T-helper 2 cell treated with Interferon-gamma antibody and Interleukin-4, amounts not matched to agents 5 μg/mL and 100 μg/mL, for 36 hours (primary cell): ENCODE measurements around the gene ACAA2.

Experiments
- DNase-seq: peaks from one replicate; pipeline ENCODE4 v3.0.0; 2021; ENCODE audit warnings: low spot score
- H3K27ac Mint-ChIP-seq: one replicate; pipeline ENCODE4 v1.8.0; 2021; ENCODE audit warnings: mild to moderate bottlenecking, mixed read lengths
- H3K27me3 Mint-ChIP-seq: one replicate; pipeline ENCODE4 v1.8.0; 2021; ENCODE audit warnings: low read depth, mixed read lengths
- H3K36me3 Mint-ChIP-seq: one replicate; pipeline ENCODE4 v1.8.0; 2021; ENCODE audit warnings: low read depth, mixed read lengths
- H3K4me1 Mint-ChIP-seq: one replicate; pipeline ENCODE4 v1.8.0; 2021; ENCODE audit warnings: low read depth, mixed read lengths
- H3K4me3 Mint-ChIP-seq: one replicate; pipeline ENCODE4 v1.8.0; 2022; ENCODE audit warnings: mild to moderate bottlenecking, moderate library complexity, mixed read lengths
- H3K9me3 Mint-ChIP-seq: one replicate; pipeline ENCODE4 v1.8.0; 2021; ENCODE audit warnings: mixed read lengths

Gene ACAA2

GRCh38 chr18:49758263-49758610 lies 55.1 kb downstream of the ACAA2 start:
- no peak overlapping the region for H3K4me3 Mint-ChIP-seq

GRCh38 chr18:49757513-49758262 lies 55.6 kb downstream of the ACAA2 start:
- DNase-seq, result no peak

More at GRCh38 chr18:49758263-49758610, 55.1 kb downstream of the ACAA2 start:
- Mint-ChIP-seq H3K27me3 (peaks cover 5% of the 10 kb centered on the region), H3K4me1 (no peaks in the 10 kb centered on the region), H3K36me3 (no peaks in the 10 kb centered on the region), H3K27ac (no peak overlapping the region), H3K9me3 (no peaks in the 10 kb centered on the region)
- DNase-seq, result no peak

GRCh38 chr18:49756671-49757362 lies 56.5 kb downstream of the ACAA2 start:
- Mint-ChIP-seq H3K27ac (no peak overlapping the region), H3K9me3 (no peaks in the 10 kb centered on the region), H3K36me3 (no peaks in the 10 kb centered on the region), H3K27me3 (peaks cover 11% of the 10 kb centered on the region), H3K4me1 (peaks cover under 1% of the 10 kb centered on the region), H3K4me3 (no peak overlapping the region)
- no peak for DNase-seq

More at GRCh38 chr18:49757513-49758262, 55.6 kb downstream of the ACAA2 start:
- Mint-ChIP-seq H3K9me3 (no peaks in the 10 kb centered on the region), H3K4me3 (no peak overlapping the region), H3K27ac (no peak overlapping the region), H3K4me1 (no peaks in the 10 kb centered on the region), H3K27me3 (peaks cover 5% of the 10 kb centered on the region), H3K36me3 (no peaks in the 10 kb centered on the region)

- no peak overlapping the region for H3K27ac Mint-ChIP-seq
- no peak overlapping the region for H3K4me3 Mint-ChIP-seq
- peaks cover 18% of the 10 kb centered on the region for H3K27me3 Mint-ChIP-seq
- H3K36me3 Mint-ChIP-seq, result no peaks in the 10 kb centered on the region
- no peaks in the 10 kb centered on the region for H3K9me3 Mint-ChIP-seq
- peaks cover 3% of the 10 kb centered on the region for H3K4me1 Mint-ChIP-seq
- no peak for DNase-seq
Observed at GRCh38 chr18:49756135-49756534, 57.2 kb downstream of the ACAA2 start.

GRCh38 chr18:49755489-49755888 lies 57.8 kb downstream of the ACAA2 start:
- Mint-ChIP-seq H3K9me3 (no peaks in the 10 kb centered on the region), H3K36me3 (no peaks in the 10 kb centered on the region), H3K4me1 (peaks cover 3% of the 10 kb centered on the region), H3K27ac (no peak overlapping the region), H3K27me3 (peaks cover 20% of the 10 kb centered on the region), H3K4me3 (no peak overlapping the region)
- no peak for DNase-seq

GRCh38 chr18:49754866-49755265 lies 58.5 kb downstream of the ACAA2 start:
- no peak overlapping the region for H3K4me3 Mint-ChIP-seq
- DNase-seq, result no peak
- H3K27me3 Mint-ChIP-seq, result peaks cover 22% of the 10 kb centered on the region
- no peak overlapping the region for H3K27ac Mint-ChIP-seq
- no peaks in the 10 kb centered on the region for H3K36me3 Mint-ChIP-seq
- no peaks in the 10 kb centered on the region for H3K9me3 Mint-ChIP-seq
- H3K4me1 Mint-ChIP-seq, result peaks cover 3% of the 10 kb centered on the region

GRCh38 chr18:49753643-49754042 lies 59.7 kb downstream of the ACAA2 start:
- H3K4me3 Mint-ChIP-seq, result no peak overlapping the region
- DNase-seq, result no peak
- no peaks in the 10 kb centered on the region for H3K9me3 Mint-ChIP-seq
- H3K4me1 Mint-ChIP-seq, result peaks cover 3% of the 10 kb centered on the region
- H3K36me3 Mint-ChIP-seq, result no peaks in the 10 kb centered on the region
- H3K27me3 Mint-ChIP-seq, result peaks cover 30% of the 10 kb centered on the region
- H3K27ac Mint-ChIP-seq, result no peak overlapping the region

GRCh38 chr18:49752095-49752457 lies 61.3 kb downstream of the ACAA2 start:
- Mint-ChIP-seq H3K4me1 (peaks cover 3% of the 10 kb centered on the region), H3K36me3 (no peaks in the 10 kb centered on the region), H3K4me3 (no peak overlapping the region), H3K9me3 (no peaks in the 10 kb centered on the region), H3K27me3 (peaks cover 34% of the 10 kb centered on the region), H3K27ac (no peak overlapping the region)
- no peak for DNase-seq

GRCh38 chr18:49751427-49752094 lies 61.8 kb downstream of the ACAA2 start:
- peaks cover 3% of the 10 kb centered on the region for H3K4me1 Mint-ChIP-seq
- H3K4me3 Mint-ChIP-seq, result no peak overlapping the region
- no peaks in the 10 kb centered on the region for H3K36me3 Mint-ChIP-seq
- no peak overlapping the region for H3K27ac Mint-ChIP-seq
- DNase-seq, result no peak
- no peaks in the 10 kb centered on the region for H3K9me3 Mint-ChIP-seq
- peaks cover 36% of the 10 kb centered on the region for H3K27me3 Mint-ChIP-seq

GRCh38 chr18:49749563-49749962 lies 63.8 kb downstream of the ACAA2 start:
- DNase-seq, result no peak
- Mint-ChIP-seq H3K4me3 (no peak overlapping the region), H3K27me3 (peaks cover 40% of the 10 kb centered on the region), H3K27ac (no peak overlapping the region), H3K4me1 (peaks cover 3% of the 10 kb centered on the region), H3K36me3 (no peaks in the 10 kb centered on the region), H3K9me3 (no peaks in the 10 kb centered on the region)

- Mint-ChIP-seq H3K27ac (no peak overlapping the region), H3K27me3 (peaks cover 43% of the 10 kb centered on the region), H3K36me3 (no peaks in the 10 kb centered on the region), H3K4me3 (no peak overlapping the region), H3K4me1 (peaks cover 3% of the 10 kb centered on the region), H3K9me3 (no peaks in the 10 kb centered on the region)
- no peak for DNase-seq
Observed at GRCh38 chr18:49747876-49748275, 65.5 kb downstream of the ACAA2 start.

GRCh38 chr18:49745045-49746014 lies 68.0 kb downstream of the ACAA2 start:
- H3K27me3 Mint-ChIP-seq, result peaks cover 29% of the 10 kb centered on the region
- H3K4me3 Mint-ChIP-seq, result no peak overlapping the region
- DNase-seq, result no peak
- H3K4me1 Mint-ChIP-seq, result no peaks in the 10 kb centered on the region
- H3K9me3 Mint-ChIP-seq, result no peaks in the 10 kb centered on the region
- no peak overlapping the region for H3K27ac Mint-ChIP-seq
- no peaks in the 10 kb centered on the region for H3K36me3 Mint-ChIP-seq

- no peak for DNase-seq
- no peaks in the 10 kb centered on the region for H3K36me3 Mint-ChIP-seq
- no peaks in the 10 kb centered on the region for H3K4me1 Mint-ChIP-seq
- peaks cover 24% of the 10 kb centered on the region for H3K27me3 Mint-ChIP-seq
- no peak overlapping the region for H3K27ac Mint-ChIP-seq
- H3K9me3 Mint-ChIP-seq, result no peaks in the 10 kb centered on the region
- no peak overlapping the region for H3K4me3 Mint-ChIP-seq
Observed at GRCh38 chr18:49744376-49745008, 68.8 kb downstream of the ACAA2 start.
